KOPT-K1 (cell line): ENCODE results near the gene CPA1.

ENCODE experiments used
- H3K27ac ChIP-seq: fragments of 200-600 bp; sonication (generic); 2 replicates; pipeline ENCODE4 v1.5.1; 2016; ENCODE audit warnings: antibody characterized with exemption, mild to moderate bottlenecking, low read depth, low read length; ENCODE audit not compliant: poor library complexity, severe bottlenecking
- H3K36me3 ChIP-seq: fragments of 200-600 bp; sonication (generic); 2 replicates; pipeline ENCODE4 v1.5.1; 2017; ENCODE audit warnings: antibody characterized with exemption, mild to moderate bottlenecking, low read length, moderate library complexity; ENCODE audit not compliant: insufficient read depth
- H3K9me3 ChIP-seq: fragments of 200-600 bp; sonication (generic); 2 replicates; pipeline ENCODE4 v1.5.1; 2017; ENCODE audit warnings: antibody characterized with exemption, low read length, mild to moderate bottlenecking; ENCODE audit not compliant: insufficient read depth, poor library complexity, severe bottlenecking

Gene CPA1

GRCh38 chr7:130410868-130411541, 30.7 kb downstream of the CPA1 start:
- Histone ChIP-seq H3K27ac (no peak overlapping the region), H3K36me3 (peaks cover 12% of the 10 kb centered on the region; the same call in 1 of the 2 replicates)

DNA sequence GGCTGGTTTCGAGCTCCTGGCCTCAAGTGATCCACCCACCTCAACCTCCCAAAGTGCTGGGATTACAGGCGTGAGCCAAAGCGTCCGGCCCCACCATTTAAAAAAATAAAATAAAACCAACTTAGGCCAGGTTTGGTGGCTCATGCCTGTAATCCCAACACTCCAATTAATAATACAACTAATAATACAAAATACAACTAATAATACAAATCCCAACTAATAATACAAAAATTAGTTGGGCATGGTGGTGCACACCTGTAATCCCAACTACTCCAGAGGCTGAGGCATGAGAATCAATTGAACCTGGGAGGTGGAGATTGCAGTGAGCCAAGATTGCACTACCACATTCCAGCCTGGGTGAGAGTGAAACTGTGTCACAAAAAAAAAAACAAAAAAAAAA, 32.9 kb downstream of the CPA1 start:
- Histone ChIP-seq H3K9me3 (no peaks in the 10 kb centered on the region), H3K36me3 (peaks cover 12% of the 10 kb centered on the region; the same call in 1 of the 2 replicates), H3K27ac (peak overlapping the region; percentile 72)

More at GRCh38 chr7:130410868-130411541, 30.7 kb downstream of the CPA1 start:
- no peaks in the 10 kb centered on the region for H3K9me3 ChIP-seq

GRCh38 chr7:130415006-130415405, 34.7 kb downstream of the CPA1 start:
- peaks cover 12% of the 10 kb centered on the region; the same call in 1 of the 2 replicates for H3K36me3 ChIP-seq
- H3K27ac ChIP-seq, result peak overlapping the region; percentile 72
- H3K9me3 ChIP-seq, result no peaks in the 10 kb centered on the region

GRCh38 chr7:130417213-130417612, 36.9 kb downstream of the CPA1 start:
- Histone ChIP-seq H3K9me3 (no peaks in the 10 kb centered on the region), H3K36me3 (no peaks in the 10 kb centered on the region; the same call in 1 of the 2 replicates), H3K27ac (peak overlapping the region; percentile 72)

DNA sequence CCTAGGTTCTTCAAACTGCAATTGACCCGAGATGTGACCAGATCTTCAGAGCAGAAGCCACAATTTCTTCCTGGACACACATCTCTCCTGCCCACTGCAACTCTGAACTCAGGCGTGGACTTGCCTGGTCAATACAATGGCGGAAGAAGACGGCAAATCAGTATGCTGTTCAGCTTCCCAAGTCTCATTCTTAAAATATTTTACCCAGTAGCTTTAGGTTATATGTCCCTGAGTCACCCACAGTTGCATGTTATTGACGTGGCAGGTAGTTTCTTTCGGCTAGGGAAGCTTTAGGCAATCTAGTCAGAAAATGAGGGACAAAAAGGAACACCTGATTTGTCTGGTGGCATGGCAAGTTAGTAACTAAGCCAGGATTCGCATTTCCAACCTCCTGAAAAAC, 38.0 kb downstream of the CPA1 start:
- Histone ChIP-seq H3K27ac (peak overlapping the region; percentile 72), H3K36me3 (no peaks in the 10 kb centered on the region; the same call in 1 of the 2 replicates), H3K9me3 (no peaks in the 10 kb centered on the region)

- peaks cover 5% of the 10 kb centered on the region for H3K36me3 ChIP-seq
- H3K27ac ChIP-seq, result peak overlapping the region; percentile 30
- H3K9me3 ChIP-seq, result no peaks in the 10 kb centered on the region
These were observed 39.4 kb downstream of the CPA1 start for GRCh38 chr7:130419658-130420057.

GRCh38 chr7:130420943-130421578, 40.8 kb downstream of the CPA1 start:
- Histone ChIP-seq H3K36me3 (peaks cover 16% of the 10 kb centered on the region), H3K9me3 (no peaks in the 10 kb centered on the region), H3K27ac (no peak overlapping the region)

- no peaks in the 10 kb centered on the region for H3K9me3 ChIP-seq
- H3K36me3 ChIP-seq, result peaks cover 16% of the 10 kb centered on the region
- no peak overlapping the region for H3K27ac ChIP-seq
These were observed 41.4 kb downstream of the CPA1 start for GRCh38 chr7:130421684-130422083.

- Histone ChIP-seq H3K36me3 (peaks cover 23% of the 10 kb centered on the region), H3K9me3 (no peaks in the 10 kb centered on the region), H3K27ac (no peak overlapping the region)
These were observed 43.3 kb downstream of the CPA1 start for GRCh38 chr7:130423501-130424037.

- Histone ChIP-seq H3K36me3 (peaks cover 23% of the 10 kb centered on the region), H3K27ac (no peak overlapping the region), H3K9me3 (no peaks in the 10 kb centered on the region)
These were observed 45.5 kb downstream of the CPA1 start for GRCh38 chr7:130425796-130426195.

DNA sequence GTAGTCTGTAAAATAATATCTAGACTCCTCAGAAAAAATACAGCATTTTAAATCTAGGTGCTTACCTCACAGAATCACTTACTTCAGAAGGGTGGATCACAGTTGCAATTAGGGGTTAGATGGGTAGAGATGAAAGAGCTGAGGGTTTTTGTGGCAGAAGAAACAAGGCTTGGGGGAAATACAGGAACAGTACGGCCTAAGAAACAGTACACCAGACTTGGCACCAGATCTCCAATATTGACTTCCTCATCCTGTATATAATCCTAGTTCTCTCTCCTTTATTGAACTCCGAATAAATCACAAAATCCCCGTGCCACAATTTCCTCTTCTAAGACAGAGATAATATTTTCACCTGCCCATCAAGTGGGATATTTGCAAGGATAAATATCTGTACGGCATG, 46.3 kb downstream of the CPA1 start:
- H3K36me3 ChIP-seq, result peaks cover 23% of the 10 kb centered on the region
- H3K27ac ChIP-seq, result no peak overlapping the region
- no peaks in the 10 kb centered on the region for H3K9me3 ChIP-seq

DNA sequence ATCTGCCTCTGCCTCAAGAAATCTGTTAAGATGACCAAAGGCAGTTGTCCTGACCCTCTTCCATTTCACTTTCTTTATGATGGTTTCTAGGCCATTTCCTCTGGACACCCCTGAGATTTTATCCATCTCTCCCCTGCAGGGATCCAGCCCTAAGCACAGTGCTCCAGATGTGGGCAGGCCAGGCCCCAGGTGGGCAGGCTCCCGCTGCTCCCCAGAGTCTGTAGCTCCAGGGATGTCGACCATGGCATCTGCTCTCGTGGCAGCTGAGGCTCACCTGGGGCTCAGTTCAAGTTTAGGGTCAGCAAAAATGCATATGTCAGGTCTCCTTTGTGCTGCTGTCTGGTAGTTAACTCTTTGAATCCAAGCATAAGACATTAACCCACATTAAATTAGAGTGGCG, 48.7 kb downstream of the CPA1 start:
- Histone ChIP-seq H3K9me3 (no peaks in the 10 kb centered on the region), H3K27ac (no peak overlapping the region), H3K36me3 (peaks cover 19% of the 10 kb centered on the region)

DNA sequence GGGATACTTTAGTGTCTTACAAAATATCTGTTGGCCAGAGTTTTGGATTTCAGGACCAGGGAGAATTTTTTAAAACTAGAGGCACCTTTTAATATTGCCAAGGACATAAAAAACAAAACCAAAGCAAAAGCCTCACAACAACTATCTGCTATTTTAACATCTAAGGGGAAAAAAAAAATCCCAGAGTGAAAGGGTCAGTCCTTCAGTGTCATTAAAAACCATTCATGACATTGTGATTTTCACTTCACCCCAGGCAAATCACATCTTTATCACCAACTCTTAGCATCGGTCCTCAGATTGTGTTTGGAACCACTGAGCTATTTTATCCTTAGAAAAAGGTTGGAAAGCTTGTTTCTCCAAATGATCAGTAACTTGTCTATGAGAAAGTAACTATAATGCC, 49.8 kb downstream of the CPA1 start:
- H3K27ac ChIP-seq, result no peak overlapping the region
- H3K36me3 ChIP-seq, result peaks cover 16% of the 10 kb centered on the region
- no peaks in the 10 kb centered on the region for H3K9me3 ChIP-seq

DNA sequence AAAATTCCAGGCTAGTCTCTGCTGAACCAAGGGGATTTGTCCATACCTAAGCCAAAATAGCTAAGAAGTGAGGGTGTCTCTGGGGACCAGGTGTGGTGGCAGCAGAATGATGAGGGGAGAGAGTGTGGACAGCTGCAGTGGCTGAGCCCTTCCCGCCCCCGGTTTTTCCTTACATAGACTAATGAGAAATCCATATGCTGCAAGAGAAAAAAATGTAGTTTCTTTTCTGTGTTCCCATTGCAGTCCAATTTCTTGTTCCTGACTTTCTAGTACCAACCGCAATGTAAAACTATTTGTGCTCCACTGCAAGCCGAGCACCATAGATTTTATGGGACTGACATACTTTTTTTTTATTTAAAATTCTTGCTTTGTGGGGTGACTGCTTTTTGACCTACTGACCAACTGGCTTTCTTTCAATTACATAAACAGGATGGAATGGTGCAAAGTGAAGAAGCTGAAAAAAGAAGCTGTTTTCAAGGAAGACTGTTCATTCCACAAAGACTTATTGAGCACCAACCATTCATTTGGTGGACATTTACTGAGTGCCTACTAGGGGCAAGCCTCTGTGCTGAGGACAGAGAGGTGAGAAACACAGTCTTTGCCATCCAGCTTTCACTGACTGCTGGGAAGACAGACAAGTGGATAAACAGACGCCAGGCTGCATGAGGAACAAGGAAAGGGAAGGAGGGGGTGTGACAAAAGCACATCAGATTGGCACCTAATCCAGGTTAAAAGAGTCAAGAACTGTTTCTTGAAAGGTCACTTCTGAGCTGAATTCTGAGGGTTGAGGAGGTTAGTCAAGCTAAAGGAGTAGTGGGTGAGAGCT, 50.8 kb downstream of the CPA1 start:
- H3K27ac ChIP-seq, result no peak overlapping the region

DNA sequence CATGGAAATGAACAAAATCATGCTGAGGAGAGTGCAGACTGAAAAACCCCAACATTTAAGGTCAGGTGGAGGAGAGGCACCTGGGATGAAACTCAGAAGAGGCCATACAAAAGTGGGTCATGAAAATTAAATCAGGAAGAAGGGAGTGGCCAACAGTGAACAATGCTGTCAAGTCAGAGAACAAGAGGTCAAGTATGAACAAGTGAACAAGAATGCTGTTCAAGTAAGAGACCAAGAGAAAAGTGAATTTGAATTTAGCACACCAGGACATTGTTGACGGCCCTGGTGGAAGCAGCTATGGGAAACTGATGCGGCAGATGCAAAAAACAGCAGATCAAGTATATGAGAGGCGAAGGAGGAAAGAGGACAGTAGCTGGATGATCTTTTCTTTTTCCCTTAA, 52.6 kb downstream of the CPA1 start:
- no peaks in the 10 kb centered on the region for H3K9me3 ChIP-seq
- H3K36me3 ChIP-seq, result no peaks in the 10 kb centered on the region; the same call in 1 of the 2 replicates
- no peak overlapping the region for H3K27ac ChIP-seq

More for the DNA sequence above, 50.8 kb downstream of the CPA1 start:
- Histone ChIP-seq H3K36me3 (peaks cover 8% of the 10 kb centered on the region), H3K9me3 (no peaks in the 10 kb centered on the region)
